ENCODE results near the gene PIP5KL1.

PIP5KL1 gene

DNA sequence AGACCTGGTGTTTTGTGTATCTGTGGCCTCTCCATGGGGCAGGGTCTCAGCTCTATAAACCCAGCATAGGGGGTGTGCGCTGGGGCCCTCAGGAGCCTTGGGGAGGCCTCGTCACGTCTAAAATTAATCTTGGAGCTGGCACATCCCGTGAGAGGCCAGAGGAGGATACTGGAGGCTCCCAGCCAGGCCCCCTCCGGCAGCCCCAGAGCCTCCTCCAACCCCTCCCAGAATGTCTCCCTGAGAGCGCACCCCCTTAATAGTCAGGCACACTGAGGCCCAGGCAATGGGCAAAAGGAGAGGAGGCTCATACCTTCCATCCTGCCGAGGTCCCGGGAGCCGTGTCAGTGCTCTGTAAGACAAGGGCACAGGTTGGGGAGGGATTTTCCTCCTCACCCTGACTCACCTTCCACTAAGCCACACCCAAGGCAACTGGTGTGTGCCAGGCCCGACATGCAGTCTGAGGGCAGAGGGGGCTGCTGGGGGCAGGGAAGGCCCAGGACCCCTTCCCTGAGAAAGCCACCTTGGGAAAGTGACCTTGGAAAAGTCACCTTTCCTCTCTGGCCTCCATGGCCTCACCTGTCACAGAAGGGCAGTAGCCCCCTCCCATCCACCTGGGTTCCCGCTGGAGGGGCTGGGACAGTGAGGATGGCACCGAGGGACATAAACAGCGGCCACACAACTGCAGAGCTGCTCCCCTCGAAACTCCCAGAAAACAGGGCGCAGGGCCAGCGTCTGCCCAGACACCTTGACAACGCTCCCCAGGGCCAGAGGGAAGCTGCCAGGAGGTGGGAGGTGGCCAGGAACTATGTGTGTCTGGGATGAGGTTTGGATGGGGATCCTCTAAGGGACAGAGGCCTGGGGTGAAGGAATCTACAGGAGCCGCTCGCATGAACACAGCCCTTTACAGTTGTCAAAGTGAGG lies 56.0 kb downstream of the PIP5KL1 start:
- no peak for DNase-seq (ENCODE audit: low read depth)
- TF ChIP-seq, protein P1, sequence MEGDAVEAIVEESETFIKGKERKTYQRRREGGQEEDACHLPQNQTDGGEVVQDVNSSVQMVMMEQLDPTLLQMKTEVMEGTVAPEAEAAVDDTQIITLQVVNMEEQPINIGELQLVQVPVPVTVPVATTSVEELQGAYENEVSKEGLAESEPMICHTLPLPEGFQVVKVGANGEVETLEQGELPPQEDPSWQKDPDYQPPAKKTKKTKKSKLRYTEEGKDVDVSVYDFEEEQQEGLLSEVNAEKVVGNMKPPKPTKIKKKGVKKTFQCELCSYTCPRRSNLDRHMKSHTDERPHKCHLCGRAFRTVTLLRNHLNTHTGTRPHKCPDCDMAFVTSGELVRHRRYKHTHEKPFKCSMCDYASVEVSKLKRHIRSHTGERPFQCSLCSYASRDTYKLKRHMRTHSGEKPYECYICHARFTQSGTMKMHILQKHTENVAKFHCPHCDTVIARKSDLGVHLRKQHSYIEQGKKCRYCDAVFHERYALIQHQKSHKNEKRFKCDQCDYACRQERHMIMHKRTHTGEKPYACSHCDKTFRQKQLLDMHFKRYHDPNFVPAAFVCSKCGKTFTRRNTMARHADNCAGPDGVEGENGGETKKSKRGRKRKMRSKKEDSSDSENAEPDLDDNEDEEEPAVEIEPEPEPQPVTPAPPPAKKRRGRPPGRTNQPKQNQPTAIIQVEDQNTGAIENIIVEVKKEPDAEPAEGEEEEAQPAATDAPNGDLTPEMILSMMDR (conservative IDR thresholded peaks at IDR 0.05; ENCODE audit: low read depth, low read length) = no peak
- H3K4me3 ChIP-seq (ENCODE audit: low read depth, low read length) = no peak overlapping the region

DNA sequence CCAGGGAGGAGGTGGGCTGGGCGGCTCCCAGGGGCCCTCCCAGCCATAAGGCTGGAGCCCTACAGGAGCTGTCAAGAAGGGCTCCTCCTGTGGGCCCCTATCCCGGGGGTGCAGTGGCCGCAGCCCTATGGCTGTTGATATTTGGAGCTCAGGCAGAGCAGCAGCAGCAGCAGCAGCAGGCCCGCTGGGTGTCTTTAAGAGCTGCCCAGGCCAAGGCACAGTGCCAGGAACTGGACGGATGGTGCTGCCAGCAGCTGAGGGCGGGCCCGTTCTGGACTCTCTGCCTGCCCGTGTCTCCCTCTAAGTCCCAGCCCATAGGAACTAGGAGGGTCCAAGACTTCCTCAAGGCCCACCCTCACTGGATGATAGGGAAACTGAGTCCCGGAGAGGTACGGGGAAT lies 56.7 kb downstream of the PIP5KL1 start:
- TF ChIP-seq, protein P1 (conservative IDR thresholded peaks at IDR 0.05; ENCODE audit: low read depth, low read length) = no peak
- H3K4me3 ChIP-seq (ENCODE audit: low read depth, low read length) = no peak overlapping the region
- DNase-seq (ENCODE audit: low read depth) = no peak

DNA sequence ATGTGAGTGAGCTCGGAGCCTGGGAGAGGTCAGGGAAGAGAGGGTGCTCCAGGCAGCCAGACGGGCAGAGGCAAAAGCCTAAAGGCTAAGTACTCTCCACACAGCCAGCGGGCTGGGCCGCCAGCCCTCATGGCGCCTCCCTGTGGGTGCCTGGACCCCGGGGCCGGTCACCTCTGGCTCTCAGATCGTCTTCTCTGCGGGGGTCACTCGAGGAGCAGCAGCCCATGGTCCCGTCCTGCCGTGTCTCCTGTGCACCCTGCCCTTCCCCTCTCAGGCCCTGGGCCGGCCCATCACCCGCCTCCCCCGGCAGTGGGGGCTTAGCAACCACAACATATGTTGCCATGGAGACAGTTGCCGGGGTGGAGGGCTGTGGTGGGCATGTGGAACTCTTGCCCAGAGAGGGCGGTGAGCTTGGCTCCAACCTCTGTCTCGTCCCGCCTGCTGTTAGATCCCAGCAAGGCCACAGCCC lies 57.3 kb downstream of the PIP5KL1 start:
- DNase-seq (ENCODE audit: low read depth) = no peak
- no peak overlapping the region for H3K4me3 ChIP-seq (ENCODE audit: low read depth, low read length)
- TF ChIP-seq, protein P1 (conservative IDR thresholded peaks at IDR 0.05; ENCODE audit: low read depth, low read length) = no peak

DNA sequence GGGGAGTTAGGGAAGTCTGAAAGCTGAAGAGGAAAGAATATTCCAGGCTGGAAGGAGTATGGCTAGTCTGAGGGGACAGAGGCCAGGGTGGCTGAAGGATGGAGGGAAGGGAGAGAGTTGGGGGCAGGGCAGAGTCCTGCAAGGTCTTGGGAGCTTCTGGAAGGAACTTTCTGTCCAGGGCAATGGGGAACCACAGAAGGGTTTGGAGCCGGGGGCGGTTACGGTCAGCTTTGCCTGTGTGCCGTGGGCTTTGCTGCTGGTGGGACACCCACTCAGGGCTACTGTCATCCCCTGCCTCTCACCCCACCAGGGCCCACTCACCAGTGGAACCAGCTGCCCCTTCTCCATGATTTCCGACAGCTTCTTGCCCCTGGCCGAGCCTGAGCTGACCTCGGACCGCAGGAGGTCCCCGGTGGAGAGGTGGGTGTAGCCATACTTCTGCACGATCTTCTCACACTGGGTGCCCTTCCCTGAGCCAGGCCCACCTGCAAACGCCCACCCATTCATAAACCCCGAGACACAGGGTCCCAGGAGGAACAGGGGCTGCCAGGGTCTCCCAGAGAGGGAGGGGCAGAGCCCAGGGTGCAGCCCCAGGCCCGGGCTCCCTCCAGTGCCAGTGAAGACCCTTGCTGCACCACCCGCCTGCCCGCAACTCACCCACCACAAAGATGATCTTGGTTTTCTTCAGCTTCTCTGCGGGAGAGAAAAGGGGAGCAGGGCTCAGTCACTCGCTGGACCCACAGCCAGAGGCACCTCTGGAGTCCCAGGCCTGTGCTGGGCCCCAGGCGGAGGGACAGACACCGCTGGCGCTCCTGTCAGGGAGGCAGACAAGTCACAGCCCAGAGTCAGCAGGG lies 58.0 kb downstream of the PIP5KL1 start:
- H3K4me3 ChIP-seq (ENCODE audit: low read depth, low read length) = no peak overlapping the region
- no peak for DNase-seq (ENCODE audit: low read depth)
- TF ChIP-seq, protein P1 (conservative IDR thresholded peaks at IDR 0.05; ENCODE audit: low read depth, low read length) = no peak

DNA sequence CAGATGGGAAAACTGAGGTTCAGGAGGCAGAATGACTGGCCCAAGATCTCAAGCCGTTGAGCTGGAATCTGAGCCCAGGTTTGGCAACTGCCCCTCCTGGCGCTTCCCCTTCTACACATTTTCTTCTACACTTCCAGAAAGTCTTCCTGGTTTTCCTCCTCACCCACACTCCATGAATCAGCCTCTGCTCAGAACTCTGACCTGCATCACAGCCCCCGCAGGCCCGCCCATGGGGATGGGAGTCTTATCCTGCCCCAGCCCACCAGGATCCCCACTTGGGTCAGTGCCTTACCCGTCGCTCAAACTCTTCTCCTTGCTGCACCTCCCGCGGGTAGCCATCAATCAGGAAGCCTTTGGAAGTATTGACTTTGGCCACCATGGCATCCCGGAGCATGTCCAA lies 59.0 kb downstream of the PIP5KL1 start:
- no peak for DNase-seq (ENCODE audit: low read depth)
- H3K4me3 ChIP-seq (ENCODE audit: low read depth, low read length) = no peak overlapping the region
- TF ChIP-seq, protein P1 (conservative IDR thresholded peaks at IDR 0.05; ENCODE audit: low read depth, low read length) = no peak

DNA sequence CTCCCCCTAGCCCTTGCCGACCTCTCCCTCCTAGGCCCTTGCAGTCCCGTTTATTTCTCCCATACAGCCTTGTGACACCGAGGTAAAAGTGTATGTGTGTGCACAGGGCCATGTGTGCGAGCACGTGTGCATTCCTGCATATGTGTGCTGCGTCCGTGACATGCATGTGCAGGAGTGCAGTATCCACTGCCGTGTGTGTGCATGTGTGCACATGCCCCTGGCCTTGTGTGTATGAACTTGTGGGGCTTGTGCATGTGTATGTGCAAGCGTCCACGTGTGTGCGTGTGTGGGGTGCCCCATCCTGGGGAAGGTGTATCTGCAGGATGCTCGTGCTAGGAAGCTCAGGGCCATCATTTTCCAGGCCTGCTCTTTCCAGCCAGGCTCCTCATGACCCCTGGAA lies 59.7 kb downstream of the PIP5KL1 start:
- TF ChIP-seq, protein P1 (conservative IDR thresholded peaks at IDR 0.05; ENCODE audit: low read depth, low read length) = no peak
- DNase-seq (ENCODE audit: low read depth) = no peak
- no peak overlapping the region for H3K4me3 ChIP-seq (ENCODE audit: low read depth, low read length)

All from choroid plexus epithelial cell (primary cell).